Measurements from ENCODE around the gene PPM1M. TPM values are rescaled to one million over a fixed set of nuclear protein-coding genes. Genes with fewer than 3 reads are reported as not detected.

Gene PPM1M
- total RNA-seq, 1 experiment from 2014 or later, result 10.4 TPM

GRCh38 chr3:52250122-52250521 is 4.6 kb downstream of the PPM1M start:
- Mint-ChIP-seq H3K9me3 (ENCODE audit: unreplicated experiment) (no peaks in the 10 kb centered on the region), H3K4me3 (ENCODE audit: unreplicated experiment) (no peak overlapping the region), H3K4me1 (ENCODE audit: insufficient read depth, unreplicated experiment) (peaks cover 4% of the 10 kb centered on the region), H3K27me3 (ENCODE audit: insufficient read depth, unreplicated experiment) (no peaks in the 10 kb centered on the region), H3K27ac (ENCODE audit: low read depth, unreplicated experiment) (no peak overlapping the region), H3K36me3 (ENCODE audit: insufficient read depth, unreplicated experiment) (peaks cover 47% of the 10 kb centered on the region)
- CTCF ChIA-PET, result interaction anchor here (0.6 to 1.2 kb wide), 2 partner anchors 89 to 252 kb away, joined by 3 read pairs; no protein-coding TSS in a partner anchor
- DNase-seq (ENCODE audit: unreplicated experiment), result no peak
- POLR2A ChIA-PET, result interaction anchor here (0.7 to 2.7 kb wide), 6 partner anchors 10 to 113 kb away, joined by 3 to 14 read pairs (median 4); partner anchors contain the start of gene WDR82
- intact Hi-C loops (cut with micrococcal nuclease), result no loop called here
- no TSS peak for BruUV-seq (replicated peaks)
- TF ChIP-seq, protein P1, sequence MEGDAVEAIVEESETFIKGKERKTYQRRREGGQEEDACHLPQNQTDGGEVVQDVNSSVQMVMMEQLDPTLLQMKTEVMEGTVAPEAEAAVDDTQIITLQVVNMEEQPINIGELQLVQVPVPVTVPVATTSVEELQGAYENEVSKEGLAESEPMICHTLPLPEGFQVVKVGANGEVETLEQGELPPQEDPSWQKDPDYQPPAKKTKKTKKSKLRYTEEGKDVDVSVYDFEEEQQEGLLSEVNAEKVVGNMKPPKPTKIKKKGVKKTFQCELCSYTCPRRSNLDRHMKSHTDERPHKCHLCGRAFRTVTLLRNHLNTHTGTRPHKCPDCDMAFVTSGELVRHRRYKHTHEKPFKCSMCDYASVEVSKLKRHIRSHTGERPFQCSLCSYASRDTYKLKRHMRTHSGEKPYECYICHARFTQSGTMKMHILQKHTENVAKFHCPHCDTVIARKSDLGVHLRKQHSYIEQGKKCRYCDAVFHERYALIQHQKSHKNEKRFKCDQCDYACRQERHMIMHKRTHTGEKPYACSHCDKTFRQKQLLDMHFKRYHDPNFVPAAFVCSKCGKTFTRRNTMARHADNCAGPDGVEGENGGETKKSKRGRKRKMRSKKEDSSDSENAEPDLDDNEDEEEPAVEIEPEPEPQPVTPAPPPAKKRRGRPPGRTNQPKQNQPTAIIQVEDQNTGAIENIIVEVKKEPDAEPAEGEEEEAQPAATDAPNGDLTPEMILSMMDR (IDR thresholded peaks at IDR 0.05; ENCODE audit: unreplicated experiment), result no peak

GRCh38 chr3:52253314-52254304 is 8.1 kb downstream of the PPM1M start:
- CTCF ChIA-PET, result interaction anchor here (0.5 to 1.6 kb wide), 5 partner anchors 21 to 252 kb away, joined by 3 to 5 read pairs (median 4); no protein-coding TSS in a partner anchor

DNA sequence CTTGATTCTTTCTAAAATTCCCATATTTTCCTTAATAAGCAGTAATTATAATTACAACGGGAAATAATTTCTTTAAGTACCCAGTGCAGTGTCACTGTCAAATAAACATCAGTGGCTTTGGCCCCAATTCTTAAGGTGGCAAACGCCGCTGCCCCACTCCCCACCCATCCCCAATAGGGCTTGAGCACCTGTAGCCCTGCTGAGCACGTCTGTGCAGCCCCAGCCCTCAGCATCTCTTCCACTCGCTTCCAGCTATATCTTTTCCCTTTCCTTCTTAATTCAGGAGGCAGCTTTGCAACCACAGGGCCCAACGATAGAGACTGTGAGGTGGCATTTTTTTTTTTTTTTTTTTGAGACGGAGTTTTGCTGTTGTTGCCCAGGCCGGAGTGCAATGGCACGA is 9.0 kb downstream of the PPM1M start:
- no peak overlapping the region for H3K4me3 Mint-ChIP-seq (ENCODE audit: unreplicated experiment)
- ChIA-PET POLR2A (interaction anchor here (0.8 kb wide), 1 partner anchor 16 kb away, joined by 3 read pairs; the partner anchor contains the start of gene TWF2), CTCF (interaction anchor here (1.1 kb wide), 1 partner anchor 34 kb away, joined by 4 read pairs; no protein-coding TSS in a partner anchor)
- DNase-seq (ENCODE audit: unreplicated experiment), result no peak
- no peaks in the 10 kb centered on the region for H3K9me3 Mint-ChIP-seq (ENCODE audit: unreplicated experiment)
- peaks cover 90% of the 10 kb centered on the region for H3K36me3 Mint-ChIP-seq (ENCODE audit: insufficient read depth, unreplicated experiment)
- TF ChIP-seq, protein P1 (IDR thresholded peaks at IDR 0.05; ENCODE audit: unreplicated experiment), result no peak
- no TSS peak for BruUV-seq (replicated peaks)
- intact Hi-C loops (cut with micrococcal nuclease), result no loop called here
- no peak overlapping the region for H3K27ac Mint-ChIP-seq (ENCODE audit: low read depth, unreplicated experiment)
- peaks cover 4% of the 10 kb centered on the region for H3K4me1 Mint-ChIP-seq (ENCODE audit: insufficient read depth, unreplicated experiment)
- H3K27me3 Mint-ChIP-seq (ENCODE audit: insufficient read depth, unreplicated experiment), result no peaks in the 10 kb centered on the region

More at GRCh38 chr3:52253314-52254304, 8.1 kb downstream of the PPM1M start:
- no peaks in the 10 kb centered on the region for H3K27me3 Mint-ChIP-seq (ENCODE audit: insufficient read depth, unreplicated experiment)
- H3K36me3 Mint-ChIP-seq (ENCODE audit: insufficient read depth, unreplicated experiment), result peaks cover 80% of the 10 kb centered on the region
- intact Hi-C loops (cut with micrococcal nuclease), result no loop called here
- H3K27ac Mint-ChIP-seq (ENCODE audit: low read depth, unreplicated experiment), result peak overlapping the region; percentile 51
- no peaks in the 10 kb centered on the region for H3K9me3 Mint-ChIP-seq (ENCODE audit: unreplicated experiment)
- DNase-seq (ENCODE audit: unreplicated experiment), result no peak
- peaks cover 4% of the 10 kb centered on the region for H3K4me1 Mint-ChIP-seq (ENCODE audit: insufficient read depth, unreplicated experiment)
- no peak overlapping the region for H3K4me3 Mint-ChIP-seq (ENCODE audit: unreplicated experiment)
- POLR2A ChIA-PET, result interaction anchor here (0.5 to 2.0 kb wide), 3 partner anchors 10 to 21 kb away, joined by 3 to 7 read pairs (median 4); partner anchors contain the start of gene TWF2
- TF ChIP-seq, protein P1 (IDR thresholded peaks at IDR 0.05; ENCODE audit: unreplicated experiment), result no peak
- no TSS peak for BruUV-seq (replicated peaks)

DNA sequence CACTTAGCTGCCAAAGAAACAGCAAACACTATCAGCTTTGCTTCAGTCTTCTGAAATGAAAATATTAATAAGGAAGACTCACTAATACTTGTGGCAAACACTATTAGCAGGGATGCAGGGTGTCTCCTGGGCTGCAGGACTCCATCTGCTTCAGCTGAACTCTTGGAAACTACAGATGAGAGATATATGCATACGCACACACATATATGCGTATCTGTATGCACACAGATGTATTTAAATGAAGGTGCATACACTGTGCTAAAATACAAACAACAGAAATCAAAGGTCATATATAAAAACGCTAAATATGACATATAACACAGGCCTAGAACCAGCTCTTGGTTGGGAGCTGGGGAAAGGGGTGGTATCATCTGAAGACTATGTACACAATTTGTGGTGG is 10.6 kb downstream of the PPM1M start:
- POLR2A ChIA-PET, result no interaction called here

More for the DNA sequence above, 10.6 kb downstream of the PPM1M start:
- H3K9me3 Mint-ChIP-seq (ENCODE audit: unreplicated experiment), result no peaks in the 10 kb centered on the region
- no TSS peak for BruUV-seq (replicated peaks)
- no peak overlapping the region for H3K27ac Mint-ChIP-seq (ENCODE audit: low read depth, unreplicated experiment)
- H3K36me3 Mint-ChIP-seq (ENCODE audit: insufficient read depth, unreplicated experiment), result peaks cover 94% of the 10 kb centered on the region
- intact Hi-C loops (cut with micrococcal nuclease), result no loop called here
- no peaks in the 10 kb centered on the region for H3K27me3 Mint-ChIP-seq (ENCODE audit: insufficient read depth, unreplicated experiment)
- CTCF ChIA-PET, result interaction anchor here (0.7 to 1.3 kb wide), 2 partner anchors 36 to 39 kb away, joined by 3 to 5 read pairs; no protein-coding TSS in a partner anchor
- DNase-seq (ENCODE audit: unreplicated experiment), result no peak
- TF ChIP-seq, protein P1 (IDR thresholded peaks at IDR 0.05; ENCODE audit: unreplicated experiment), result no peak
- H3K4me1 Mint-ChIP-seq (ENCODE audit: insufficient read depth, unreplicated experiment), result no peaks in the 10 kb centered on the region
- H3K4me3 Mint-ChIP-seq (ENCODE audit: unreplicated experiment), result no peak overlapping the region
